Measurements from ENCODE around the gene ARPC5.
"Not testable (repeated sequence)": the region's sequence is repeated elsewhere in the genome, so short reads cannot be mapped to it uniquely, and the experiment has no call there.

ARPC5 gene

DNA sequence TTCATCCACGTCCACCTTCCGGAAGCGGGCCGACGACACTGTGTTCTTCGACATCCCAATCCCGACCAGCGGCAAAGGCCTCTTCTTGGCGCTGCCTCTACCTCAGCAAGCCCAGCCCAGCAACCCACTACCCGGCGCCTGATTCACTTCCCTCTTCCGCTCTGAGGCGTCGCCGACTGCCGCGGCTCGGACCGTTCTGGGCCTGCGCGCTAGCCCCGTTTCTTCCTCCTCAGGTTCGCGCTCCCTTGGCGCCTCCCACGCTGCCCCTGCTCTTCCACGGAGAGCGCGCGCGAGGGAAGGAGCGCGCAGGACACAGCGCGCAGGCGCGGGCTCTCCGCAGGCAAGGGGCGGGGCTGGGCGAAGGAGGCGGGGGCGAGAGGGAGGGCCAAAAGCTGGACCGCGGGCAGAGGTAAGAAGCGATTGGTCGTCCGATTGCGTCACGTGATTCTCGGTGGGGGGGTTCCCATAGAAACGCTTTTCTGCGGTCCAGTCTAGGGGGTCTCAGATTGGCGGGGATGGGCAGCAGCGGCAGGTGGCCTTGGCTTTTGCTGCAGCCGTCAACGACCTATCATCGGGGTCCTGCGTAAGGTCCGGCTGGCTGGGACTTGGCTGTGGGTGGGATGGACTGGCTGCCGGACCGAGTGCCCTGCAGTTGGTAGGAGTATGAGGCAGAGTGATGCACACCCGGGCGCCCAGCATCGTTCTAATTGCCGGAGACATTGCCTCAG lies at the start of gene ARPC5:
ARPC5 (minus strand) TSS at position 178 of the 728 bp plus-strand sequence; CDS start at position 54, 124 bp downstream.
- no peak for FAIRE-seq

DNA sequence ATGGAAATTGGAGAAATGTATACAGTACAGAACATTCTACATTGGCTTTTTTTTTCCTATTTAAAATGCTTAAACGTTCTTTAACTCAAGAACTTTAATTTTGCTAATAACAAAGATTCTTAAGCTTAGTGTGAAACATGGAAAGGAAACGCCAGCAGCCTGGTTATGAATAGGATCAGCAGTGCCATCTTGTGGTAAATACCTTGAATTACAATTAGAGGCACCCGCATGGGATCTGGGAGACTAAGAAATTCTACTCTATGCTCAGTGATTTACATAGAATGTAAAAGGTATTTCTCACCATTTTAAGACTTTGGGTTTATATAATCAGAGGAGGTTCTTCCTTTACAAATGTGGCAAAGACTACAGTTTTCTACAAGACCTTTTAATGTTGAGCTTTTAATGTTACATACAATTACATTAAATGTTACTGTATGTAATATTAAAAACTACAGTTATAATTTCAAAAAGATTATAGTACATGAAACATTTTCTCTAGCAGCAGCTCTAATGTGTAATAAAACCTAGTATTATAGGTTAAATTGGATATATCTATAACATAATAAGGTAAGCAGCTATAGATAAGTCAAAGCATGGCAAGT lies 49.6 kb upstream of the ARPC5 start:
- no peak for FAIRE-seq

DNA sequence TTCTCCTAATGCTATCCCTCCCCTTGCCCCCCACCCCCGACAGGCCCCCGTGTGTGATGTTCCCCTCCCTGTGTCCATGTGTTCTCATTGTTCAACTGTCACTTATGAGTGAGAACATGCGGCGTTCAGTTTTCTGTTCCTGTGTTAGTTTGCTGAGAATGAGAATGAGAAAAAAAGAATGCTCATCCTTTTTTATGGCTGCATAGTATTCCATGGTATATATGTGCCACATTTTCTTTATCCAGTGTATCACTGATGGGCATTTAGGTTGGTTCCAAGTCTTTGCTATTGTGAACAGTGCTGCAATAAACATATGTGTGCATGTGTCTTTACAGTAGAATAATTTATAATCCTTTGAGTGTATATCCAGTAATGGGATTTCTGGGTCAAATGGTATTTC lies 43.8 kb upstream of the ARPC5 start:
- FAIRE-seq, result not testable (repeated sequence)

DNA sequence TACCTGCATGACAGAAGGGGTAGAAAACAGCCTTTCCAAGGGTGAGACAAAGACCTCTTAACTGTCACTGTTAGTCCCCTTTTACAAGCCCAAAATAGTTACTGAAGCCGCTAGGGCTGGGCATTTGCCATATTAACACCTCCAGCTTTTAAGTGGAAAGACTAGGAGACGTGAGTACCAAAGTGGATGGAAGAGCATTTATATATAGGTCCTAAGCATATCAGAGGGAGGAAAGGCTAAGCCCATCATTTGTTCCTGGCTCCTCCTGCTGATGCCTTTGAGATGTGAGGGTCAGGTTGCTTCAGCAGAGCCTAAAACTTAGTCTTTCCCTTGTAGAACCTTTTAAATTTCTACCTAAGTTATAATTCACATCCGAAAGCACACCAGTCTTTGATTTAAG lies 43.2 kb upstream of the ARPC5 start:
- FAIRE-seq, result no peak

DNA sequence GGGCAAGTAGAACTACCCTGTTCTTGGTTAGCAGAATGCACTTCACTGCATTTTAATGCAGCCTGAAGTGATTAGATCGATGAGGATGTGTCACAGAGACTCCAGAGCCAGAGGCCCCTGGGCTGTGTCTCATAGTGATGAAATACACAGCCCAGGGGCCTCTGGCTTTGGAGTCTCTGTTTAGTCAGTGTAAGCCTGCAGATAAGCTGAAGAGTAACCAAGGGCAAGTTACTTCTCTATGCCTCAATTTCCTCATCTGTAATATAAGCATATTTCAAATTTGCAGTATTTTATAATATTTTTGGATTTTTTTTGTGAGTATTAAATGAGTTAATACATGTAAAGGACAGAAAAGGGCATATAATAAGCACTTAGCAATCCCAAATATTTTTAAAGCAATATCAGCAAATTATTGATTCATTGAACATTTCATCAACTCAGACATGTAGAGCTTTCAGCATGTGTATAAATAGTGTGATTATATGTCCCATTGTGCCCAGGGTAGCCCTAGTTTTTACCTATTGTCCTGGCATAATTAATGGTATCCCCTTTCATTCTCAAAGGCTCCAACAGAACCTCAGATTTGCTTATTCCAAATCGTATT lies 41.1 kb upstream of the ARPC5 start:
- no peak for FAIRE-seq

DNA sequence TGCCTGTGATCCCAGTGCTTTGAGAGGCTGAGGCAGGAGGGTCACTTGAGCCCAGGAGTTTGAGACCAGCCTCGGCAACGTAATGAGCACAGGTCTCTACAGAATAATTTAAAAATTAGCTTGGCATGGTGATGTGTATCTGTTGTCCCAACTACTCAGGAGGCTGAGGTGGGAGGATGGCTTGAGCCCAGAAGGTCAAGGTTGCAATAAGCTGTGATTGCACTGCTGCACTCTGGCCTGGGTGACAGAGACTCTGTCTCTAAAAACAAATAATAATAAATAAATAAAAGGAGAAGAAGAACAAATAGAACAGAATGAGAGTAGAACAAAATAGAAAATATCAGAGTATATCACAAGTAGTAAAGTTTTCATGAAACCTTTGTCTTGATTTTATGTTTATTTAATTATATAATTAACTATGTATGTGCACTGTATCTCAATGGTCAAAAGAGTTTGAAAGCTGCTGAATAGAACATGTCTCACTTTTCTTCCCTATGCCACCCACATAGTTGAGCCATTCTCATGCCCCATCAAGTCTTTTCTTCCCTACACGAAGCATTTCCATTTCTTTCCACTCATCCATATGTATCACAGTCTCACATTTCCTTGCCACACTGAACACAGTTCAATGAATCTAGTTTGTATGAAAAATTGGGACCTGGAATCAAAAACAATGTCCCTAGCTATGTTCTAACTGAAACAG lies 40.5 kb upstream of the ARPC5 start:
- FAIRE-seq, result no peak

DNA sequence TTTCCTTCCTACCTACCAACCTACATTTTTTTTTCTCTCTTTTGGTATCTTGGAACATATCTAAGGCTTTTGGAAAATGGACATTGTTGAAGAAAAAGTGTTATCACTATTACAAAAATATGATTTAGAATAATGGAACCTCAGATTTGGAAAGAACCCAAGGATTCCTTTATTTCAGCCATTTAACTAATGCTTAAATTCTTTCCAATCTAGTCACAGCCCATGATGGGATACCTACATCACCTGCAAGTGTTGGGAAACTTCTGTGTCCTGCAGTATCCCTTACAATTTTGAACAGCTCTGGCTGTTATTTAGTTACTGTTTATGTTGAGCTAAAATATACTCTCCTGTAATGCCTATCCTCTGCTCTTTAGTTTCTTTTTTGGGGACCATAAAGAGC lies 39.8 kb upstream of the ARPC5 start:
- FAIRE-seq, result no peak

DNA sequence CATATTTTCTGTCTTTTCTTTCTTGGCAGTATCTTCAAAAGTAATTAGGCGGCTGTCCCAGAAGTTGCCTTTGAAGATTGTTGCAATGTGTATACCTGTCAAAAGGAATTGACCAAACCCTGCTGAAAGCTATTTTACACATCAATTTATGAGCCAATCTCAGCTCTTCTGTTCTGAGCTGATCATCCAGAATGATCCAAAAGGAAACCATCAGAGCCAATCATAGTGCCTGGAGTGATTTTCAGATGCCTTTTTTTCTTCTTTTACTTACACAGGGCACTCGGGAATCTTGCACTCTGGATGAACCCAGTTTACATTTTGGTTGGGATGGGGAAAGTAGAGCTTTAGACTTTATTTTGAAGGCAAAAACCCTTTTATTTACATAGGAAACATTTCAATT lies 39.3 kb upstream of the ARPC5 start:
- no peak for FAIRE-seq

DNA sequence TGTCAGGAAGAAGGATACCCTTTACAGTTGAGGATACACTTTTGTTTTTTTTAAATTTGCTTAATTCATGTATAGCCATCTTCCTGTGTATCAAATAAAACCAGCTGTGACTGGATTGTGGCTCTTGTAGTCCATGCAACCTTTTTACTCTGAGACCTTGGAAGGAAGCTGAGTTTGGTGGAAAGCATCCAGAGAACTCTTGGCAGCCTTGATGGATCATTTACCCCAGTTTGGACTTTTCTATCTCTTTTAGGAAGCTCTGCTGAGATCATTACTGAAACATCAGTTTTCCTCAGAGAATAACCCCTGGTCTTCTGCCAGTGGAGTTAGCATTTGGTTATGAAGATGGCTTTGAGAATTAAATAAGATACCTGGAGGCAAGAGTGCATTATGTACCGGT lies 38.8 kb upstream of the ARPC5 start:
- FAIRE-seq, result no peak

DNA sequence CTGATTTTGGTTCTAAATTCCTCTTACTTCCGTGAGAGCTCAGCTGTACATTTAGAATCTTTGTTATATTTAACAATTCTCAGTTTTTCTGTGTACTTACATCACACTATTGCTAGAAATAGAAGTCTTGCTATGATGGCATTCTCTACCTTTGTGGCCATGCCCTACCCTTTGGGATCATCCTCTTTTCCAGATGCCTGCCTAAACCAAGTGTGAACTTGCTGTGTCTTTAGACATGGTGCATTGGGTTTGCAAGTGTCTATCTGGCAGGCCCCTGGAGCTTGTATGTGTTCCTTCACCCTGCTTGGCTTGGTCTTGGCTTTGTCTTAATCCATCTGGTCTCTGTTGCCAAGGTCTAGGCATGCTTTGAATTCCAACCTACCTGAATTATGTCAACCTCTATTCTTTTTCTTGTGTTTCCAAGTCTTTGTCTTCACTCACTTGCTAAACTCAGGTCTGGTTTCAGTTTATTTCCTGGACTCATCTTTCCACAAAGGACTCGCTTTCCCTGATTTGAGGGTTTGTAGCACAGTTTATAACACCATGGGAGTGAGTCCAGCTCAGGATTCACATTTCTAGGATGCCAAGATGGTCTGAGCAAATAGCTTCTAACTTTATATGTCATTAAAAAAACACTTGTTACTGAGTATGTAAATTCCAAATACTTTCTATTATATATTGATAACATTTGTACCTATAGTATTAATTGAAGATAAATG lies 38.2 kb upstream of the ARPC5 start:
- no peak for FAIRE-seq

DNA sequence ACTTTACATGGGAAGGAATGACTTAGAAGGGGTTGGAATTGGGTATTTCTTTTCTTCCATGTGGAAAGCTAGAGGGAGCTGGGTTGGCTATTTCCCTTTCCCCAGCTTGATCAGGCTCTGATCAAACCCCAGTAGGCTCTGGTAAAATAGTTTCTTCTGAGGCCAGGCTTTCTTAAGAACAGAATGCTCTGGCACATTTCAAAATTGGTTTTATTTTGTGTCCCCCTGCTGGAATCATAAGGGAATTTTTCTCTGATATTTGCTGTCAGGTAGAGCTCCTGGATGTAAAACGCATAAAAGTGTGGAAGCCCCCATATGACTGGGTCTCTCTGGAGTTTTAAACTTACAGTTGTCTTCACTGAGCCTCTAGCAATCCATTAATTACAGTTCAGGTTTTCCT lies 34.6 kb upstream of the ARPC5 start:
- FAIRE-seq, result no peak

DNA sequence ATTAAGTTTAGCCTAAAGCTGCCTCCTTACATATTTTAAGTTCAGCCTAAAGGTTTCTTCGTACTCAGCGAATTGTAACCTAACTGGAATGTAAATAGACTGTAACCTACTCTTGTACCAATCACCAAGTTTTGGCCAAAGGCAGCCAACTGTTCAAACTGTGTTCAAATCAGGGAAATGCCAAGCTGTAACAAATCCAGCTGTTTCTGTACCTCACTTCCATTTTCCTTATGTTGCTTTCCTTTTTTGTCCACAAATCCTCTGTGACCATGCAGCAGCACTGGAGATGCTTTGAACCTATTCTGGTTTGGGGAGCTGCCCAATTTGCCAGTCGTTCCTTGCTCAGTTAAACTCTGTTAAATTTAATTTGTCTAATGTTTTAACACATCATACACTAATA lies 20.8 kb upstream of the ARPC5 start:
- FAIRE-seq, result no peak

DNA sequence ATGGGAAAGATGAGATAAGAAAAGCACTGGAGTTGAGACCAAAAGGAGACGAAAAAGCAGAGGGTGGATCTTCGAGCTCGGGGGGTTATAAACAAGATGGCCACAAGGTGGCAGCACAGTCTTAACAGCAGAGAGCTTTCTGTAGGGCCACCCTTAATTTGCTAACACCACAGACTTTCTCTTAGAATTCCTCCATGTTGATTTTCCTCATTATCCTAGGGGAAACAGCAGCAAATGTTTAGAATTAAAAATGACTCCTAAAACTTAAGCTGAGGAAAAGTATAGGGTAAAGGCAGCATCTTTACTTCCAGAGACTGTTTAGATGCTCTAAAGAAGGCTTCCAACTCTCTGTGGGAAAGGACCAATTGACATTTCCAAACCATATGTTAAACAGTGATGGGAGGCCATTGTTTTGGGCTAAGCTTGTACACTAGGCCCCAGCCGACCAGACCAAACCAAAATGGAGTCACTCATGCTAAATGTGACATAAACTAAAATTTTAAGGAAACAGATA lies 20.0 kb upstream of the ARPC5 start:
- peak; percentile 64 for FAIRE-seq

DNA sequence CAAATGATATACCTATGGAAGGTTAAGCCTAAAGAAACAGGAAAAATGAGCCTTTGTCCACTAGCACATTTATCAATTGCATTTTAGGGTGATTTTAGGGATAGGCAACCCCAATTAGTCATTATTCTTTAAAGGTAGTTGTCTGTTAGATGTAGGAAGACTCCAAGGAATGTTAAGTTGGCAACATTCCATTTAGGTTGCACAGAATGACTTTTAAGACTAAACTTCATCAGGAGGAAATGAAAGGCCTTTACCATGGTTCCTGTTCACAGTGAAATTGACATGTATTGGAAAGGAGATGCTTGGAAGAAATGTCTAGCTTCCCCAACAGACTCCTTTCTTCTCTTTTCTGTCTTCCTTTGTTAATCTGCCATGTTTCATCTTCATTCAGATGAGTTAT lies 19.1 kb upstream of the ARPC5 start:
- FAIRE-seq, result no peak

DNA sequence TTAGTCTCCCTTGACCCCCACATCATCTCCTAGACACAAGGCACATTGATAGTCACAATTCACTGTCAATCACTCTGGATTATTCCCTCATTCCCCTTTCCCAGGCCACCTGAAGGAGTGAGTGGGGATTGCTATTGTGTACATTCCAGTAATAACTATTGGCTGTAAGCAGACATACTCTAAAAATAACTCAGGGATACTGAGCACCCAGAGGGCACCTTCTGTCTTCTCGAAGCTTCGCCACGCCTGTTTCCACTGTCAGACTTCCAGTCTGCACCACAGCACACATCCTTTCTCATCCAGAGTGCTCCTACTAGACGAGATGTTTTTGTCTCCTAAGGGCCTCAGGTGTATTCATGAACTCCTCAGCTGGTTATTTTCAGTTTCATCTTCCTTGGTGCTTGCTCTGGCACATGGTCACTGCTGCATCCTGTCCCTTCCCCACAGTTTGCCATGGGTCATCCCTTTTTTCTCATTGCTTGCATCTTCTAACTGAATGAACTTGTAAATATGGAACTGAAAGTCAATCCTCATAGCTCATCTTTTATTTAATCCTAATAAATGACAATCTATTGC lies 18.4 kb upstream of the ARPC5 start:
- FAIRE-seq, result no peak

DNA sequence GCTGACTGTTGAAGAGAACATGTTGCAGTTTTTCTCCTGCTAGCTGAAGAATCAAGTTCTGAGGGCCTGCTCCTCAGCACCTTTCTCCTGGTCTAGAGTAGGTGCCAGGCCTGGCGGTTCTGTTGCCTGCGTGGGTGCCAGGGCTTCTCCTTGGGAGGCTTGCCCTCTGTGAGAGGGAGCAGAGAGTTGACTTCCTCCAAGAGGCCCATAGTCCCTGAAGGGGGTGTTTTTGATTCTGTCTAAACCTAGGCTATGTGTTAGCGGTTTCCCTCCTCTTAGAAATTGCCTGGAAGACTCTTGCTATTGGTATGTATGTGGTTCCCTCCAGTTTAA lies 17.8 kb upstream of the ARPC5 start:
- FAIRE-seq, result no peak

DNA sequence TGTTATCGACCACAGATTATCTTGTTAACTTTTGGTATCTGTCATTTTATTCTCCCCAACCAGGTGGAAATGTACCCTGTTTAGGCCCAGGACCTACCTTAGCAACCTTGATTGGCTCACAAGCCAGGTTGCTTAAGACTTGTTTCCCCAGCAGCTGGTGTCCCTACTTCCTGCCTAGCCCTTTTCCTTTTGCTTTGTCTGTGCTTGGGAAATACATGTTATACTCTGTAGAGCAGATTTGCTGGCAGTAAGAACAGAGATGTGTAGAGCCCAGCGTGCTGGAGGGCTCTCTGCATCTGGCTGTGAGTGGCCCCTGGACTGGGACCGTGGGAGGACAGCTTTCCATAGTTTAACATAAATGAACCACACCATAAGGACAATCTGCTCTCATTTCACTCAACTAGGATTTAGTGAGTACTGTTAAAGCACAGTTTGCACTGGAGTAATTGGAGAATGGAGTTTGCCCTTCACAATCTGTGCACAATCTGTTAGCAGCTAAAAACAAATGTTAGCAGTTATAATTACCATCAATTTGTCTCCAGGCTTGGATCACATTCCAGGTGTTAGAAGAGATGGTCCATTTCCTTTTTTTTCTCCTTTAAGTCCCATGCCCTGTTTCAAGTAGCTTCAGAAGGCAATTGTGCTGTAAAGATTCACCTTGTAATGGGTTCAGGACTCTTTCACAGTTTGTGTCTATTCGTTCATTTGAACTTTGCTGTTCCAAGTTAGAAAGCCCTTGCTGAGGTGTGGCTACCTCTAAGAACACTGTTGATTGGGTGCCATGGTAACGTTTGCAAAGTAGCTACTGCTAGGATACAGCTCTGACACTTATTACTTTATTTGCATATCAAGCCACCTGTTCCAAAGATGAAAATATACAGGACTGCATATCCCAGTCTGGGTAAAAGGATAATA lies 17.2 kb upstream of the ARPC5 start, which contains the start of gene APOBEC4:
APOBEC4 (minus strand) TSS at position 770 of the 915 bp plus-strand sequence. CDS start 4,535 bp downstream, outside the sequence.
- FAIRE-seq, result peak; percentile 97

DNA sequence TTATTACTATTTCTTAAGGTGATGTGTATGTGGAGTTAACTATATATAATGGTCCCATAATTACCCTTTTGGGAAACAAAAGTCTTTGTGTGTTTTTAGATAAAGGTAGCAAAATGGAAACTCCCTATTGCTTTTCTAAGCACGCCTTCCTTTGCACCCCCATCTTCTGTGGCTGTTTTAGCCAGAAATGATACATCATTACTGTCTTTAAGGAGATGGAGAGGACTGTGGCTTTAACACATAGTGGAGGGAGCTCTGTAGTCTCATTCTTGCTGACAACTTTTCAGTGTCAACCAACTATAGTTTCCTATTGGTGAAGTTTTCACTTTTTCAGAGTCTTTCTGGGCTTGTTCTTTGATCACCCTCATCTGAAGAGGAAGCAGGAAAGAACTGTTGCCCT lies 16.5 kb upstream of the ARPC5 start:
- FAIRE-seq, result no peak

DNA sequence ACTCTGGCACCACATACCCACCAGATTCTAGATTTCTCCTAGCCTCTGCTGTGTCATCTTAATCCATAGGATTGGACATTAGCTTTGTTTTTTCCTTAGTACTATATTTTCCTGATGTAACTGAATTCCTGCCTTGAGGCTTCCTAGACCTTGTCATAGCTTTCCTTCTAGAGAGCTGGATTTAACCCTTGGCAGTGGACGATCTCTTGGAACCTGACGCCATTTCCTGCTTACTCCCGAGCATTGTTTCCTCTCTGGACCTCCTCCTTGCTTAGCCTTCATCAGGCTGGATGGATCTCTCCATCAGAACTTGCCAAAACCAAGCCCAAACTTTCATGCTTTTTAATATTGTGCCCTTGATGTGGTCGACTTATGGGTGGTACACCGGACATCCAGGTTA lies 16.0 kb upstream of the ARPC5 start:
- FAIRE-seq, result no peak

DNA sequence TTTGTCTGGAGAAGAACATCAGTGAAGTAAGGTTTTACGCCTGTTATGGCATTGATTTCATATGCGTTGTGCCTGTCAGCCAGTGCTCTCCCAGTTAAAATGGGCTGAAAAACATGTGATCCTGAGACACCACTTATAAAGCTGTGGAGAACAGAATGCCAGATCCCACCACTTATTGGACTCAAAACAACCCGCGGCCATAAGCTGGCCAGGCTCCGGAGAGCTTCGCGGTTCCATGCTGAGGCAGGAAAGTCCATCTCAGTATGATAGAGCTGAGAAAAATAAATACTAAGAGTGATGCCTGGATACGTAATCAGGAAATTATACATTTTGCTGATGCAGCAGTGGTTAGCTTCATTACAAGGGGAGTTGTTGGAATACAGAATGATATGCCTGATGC lies 12.5 kb upstream of the ARPC5 start:
- no peak for FAIRE-seq

DNA sequence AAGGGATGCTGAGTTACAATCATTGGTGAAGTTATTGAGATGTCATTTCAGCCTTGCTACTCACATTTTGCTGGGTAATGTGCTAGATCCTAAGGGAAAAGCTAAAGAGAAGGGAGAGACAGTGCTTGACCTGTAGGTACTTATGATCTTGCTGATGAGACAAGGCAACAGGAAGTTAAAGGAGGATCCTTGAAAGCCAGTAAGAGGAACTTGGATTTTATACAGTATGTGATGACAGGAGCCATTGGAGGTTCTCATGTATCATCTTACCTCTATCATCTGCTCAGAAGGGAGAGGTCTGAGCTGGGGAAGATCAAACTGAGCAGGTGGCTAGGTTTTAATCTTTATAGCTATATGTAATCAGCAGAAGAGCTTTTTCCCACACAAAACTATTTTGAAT lies 11.2 kb upstream of the ARPC5 start:
- no peak for FAIRE-seq
